Heart left ventricle (tissue), 13 donors: Measurements from ENCODE around the gene PRG2.

Experiments
- POLR2A ChIP-seq, 2 donors: fragments of 450-650 bp; IDR thresholded peaks; one replicate each; pipeline ENCODE4 v1.6.1; 2017; ENCODE audit warnings: antibody characterized with exemption in 2 of 2, mild to moderate bottlenecking in 2 of 2, moderate library complexity in 2 of 2
- TF ChIP-seq, protein P1 (sequence below), 12 donors: fragments of 200-600 bp; sonication (generic) in 4 of 12; IDR thresholded peaks; one replicate each; pipeline versions ENCODE4 v1.5.0 to v1.8.0; 2018 to 2022; ENCODE audit warnings: antibody characterized with exemption in 12 of 12, mild to moderate bottlenecking in 5 of 12
- donor health status: ischemic (EF 13 %, LVEDD 7.1; RV severe dilation, severe dysfunction).
- donor health status: DM: no; HTN: yes; CAD: no.
- donor health status: DM: no; HTN: no; CAD: no.
- donor health status: ischemic (EF 25% LVEDD 6.9; RV normal size, moderate dysfunction).
- donor health status: ischemic (EF 25% LVEDD 5.7; RV mildly dilated, moderate dysfunction).
- donor health status: ischemic (EF 35%, LVEDD 5.7; RV mildly dilated, moderate dysfunction).
- donor health status: nonischemic (EF 11% LVEDD 7.7; RV severe dilation, severe dysfunction).
- donor health status: DM: yes; HTN: yes; CAD: no.
- donor health status: PGD.
- donor health status: ischemic (EF 29% LVEDD 5.4; RV normal size, mild dysfunction).
- donor health status: nonischemic (EF 23%, LVEDD 6.1; RV moderate dilation, normal function).

DNA sequence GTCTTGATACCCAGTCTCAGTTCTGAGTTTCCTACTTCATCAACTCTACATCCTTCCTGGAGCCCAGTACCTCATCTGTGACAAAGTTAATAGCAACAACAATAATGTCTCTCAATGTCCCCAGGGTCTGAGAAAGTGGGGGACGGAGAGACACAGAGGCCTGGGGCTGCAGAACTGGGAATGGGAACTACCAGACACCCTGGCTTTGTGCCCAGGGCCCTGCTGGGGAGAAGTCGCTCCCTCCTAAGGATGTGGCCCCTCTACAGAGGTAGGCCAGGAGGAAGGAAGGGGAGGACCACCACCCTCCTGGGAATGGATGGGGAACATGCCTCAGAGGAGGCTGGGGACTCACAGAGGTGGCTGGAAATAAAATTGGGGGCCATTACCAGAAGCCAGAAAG, 15.0 kb downstream of the PRG2 start:
- TF ChIP-seq, protein P1, sequence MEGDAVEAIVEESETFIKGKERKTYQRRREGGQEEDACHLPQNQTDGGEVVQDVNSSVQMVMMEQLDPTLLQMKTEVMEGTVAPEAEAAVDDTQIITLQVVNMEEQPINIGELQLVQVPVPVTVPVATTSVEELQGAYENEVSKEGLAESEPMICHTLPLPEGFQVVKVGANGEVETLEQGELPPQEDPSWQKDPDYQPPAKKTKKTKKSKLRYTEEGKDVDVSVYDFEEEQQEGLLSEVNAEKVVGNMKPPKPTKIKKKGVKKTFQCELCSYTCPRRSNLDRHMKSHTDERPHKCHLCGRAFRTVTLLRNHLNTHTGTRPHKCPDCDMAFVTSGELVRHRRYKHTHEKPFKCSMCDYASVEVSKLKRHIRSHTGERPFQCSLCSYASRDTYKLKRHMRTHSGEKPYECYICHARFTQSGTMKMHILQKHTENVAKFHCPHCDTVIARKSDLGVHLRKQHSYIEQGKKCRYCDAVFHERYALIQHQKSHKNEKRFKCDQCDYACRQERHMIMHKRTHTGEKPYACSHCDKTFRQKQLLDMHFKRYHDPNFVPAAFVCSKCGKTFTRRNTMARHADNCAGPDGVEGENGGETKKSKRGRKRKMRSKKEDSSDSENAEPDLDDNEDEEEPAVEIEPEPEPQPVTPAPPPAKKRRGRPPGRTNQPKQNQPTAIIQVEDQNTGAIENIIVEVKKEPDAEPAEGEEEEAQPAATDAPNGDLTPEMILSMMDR (IDR thresholded peaks at IDR 0.05), result no peak
- no peak for TF ChIP-seq POLR2A (IDR thresholded peaks at IDR 0.05)
